ENCODE measurements around the gene CPLANE2.

The CPLANE2 gene

DNA sequence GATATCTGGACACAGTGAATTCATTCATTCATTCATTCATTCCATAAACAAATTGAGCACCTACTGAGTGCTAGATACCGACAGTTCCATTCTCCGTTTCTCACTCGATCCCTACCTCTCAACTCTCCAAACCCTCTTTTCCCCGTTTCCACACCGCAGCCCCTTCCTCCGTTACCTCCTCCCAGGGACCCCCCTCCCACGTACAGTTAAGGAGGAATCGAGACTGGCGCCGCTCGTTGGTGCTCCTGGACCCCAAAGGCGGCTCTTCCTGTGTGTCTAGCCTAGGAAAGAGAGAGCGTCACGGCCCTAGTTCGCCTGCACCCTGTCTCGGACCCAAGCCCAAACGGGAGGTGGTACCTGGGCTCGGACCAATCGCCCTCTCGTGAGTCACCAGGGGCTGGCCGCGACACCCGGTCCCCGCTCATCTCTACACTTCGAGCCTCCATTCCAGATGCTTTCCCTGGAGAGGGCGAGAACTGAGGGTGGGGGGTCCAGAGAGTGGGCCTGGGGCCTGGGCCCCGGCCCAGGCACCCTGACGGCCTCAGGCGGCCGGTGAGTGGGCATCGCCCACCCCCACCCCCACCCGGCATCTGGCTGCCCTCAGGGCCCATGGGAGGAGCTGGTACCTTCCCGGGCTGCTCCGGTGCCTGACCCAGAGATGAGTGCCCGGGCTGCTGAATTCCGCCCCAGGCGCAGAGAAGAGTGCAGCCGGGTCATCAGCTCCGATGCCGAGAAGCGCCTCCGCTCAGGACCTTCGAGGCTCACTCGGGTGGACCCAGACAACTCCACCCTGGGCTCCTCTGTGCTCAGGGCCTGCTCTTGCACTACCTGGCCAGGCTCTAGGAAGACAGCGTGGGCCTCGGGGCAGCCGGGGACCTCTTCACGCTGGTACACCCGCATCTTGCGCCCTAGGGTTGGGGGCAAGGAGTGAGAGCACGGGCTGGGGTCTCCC is 29.4 kb downstream of the CPLANE2 start:
- no peaks in the 10 kb centered on the region for H3K36me3 ChIP-seq (ENCODE audit: control insufficient read depth, insufficient read depth, low read length)
- no peaks in the 10 kb centered on the region for H3K27me3 ChIP-seq (replicated peaks; ENCODE audit: control insufficient read depth, insufficient read depth, low read length)
- TF ChIP-seq, protein P1, sequence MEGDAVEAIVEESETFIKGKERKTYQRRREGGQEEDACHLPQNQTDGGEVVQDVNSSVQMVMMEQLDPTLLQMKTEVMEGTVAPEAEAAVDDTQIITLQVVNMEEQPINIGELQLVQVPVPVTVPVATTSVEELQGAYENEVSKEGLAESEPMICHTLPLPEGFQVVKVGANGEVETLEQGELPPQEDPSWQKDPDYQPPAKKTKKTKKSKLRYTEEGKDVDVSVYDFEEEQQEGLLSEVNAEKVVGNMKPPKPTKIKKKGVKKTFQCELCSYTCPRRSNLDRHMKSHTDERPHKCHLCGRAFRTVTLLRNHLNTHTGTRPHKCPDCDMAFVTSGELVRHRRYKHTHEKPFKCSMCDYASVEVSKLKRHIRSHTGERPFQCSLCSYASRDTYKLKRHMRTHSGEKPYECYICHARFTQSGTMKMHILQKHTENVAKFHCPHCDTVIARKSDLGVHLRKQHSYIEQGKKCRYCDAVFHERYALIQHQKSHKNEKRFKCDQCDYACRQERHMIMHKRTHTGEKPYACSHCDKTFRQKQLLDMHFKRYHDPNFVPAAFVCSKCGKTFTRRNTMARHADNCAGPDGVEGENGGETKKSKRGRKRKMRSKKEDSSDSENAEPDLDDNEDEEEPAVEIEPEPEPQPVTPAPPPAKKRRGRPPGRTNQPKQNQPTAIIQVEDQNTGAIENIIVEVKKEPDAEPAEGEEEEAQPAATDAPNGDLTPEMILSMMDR (IDR thresholded peaks at IDR 0.05; ENCODE audit: insufficient read depth, low read length, poor library complexity, severe bottlenecking) = no peak
- H3K4me3 ChIP-seq (replicated peaks; ENCODE audit: low read depth, low read length) = peak overlapping the region; percentile 54
- DNase-seq (ENCODE audit: extremely low read depth, insufficient read length) = no peak

DNA sequence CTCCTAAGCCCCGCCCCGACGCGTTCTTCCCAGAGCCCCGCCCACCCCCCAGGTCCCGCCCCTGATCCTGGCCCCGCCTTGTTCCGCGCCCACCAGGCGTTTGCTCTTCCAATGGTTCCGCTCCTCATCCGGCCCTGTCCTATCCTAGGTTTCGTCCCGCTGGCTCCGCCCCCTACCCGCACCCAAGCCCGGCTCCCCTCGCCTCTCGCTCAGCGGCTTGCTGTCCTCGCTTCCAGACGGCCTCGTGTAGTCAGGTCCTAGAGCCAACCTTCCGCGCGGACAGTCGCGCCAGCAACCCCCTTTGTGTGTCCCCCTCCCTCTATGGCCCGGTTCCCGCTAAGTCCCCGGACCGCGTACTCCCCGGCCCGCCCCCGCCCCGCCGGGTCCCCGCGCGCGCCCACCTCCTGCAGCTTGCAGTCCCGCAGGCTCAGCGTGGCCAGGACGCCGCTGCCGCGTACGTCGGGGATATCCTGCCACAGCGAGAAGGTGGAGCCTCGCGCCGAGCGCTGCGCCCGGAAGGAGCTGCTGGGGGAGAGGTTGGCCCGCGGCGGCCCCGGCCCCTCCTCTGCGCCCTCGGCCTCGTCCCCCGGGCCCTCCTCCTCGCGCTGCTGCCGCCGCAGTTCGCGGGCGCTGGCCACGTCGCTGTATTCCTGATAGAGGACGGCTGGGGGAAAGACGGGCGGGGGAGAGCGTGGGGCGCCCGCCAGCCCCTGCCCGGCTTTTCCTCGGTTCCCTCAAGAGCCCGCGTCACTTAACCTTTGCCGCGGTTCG is 30.3 kb downstream of the CPLANE2 start:
- no peaks in the 10 kb centered on the region for H3K36me3 ChIP-seq (ENCODE audit: control insufficient read depth, insufficient read depth, low read length)
- H3K27me3 ChIP-seq (replicated peaks; ENCODE audit: control insufficient read depth, insufficient read depth, low read length) = no peaks in the 10 kb centered on the region
- peak; percentile 94 for DNase-seq (ENCODE audit: extremely low read depth, insufficient read length)
- TF ChIP-seq, protein P1 (IDR thresholded peaks at IDR 0.05; ENCODE audit: insufficient read depth, low read length, poor library complexity, severe bottlenecking) = no peak
- peak overlapping the region; percentile 54 for H3K4me3 ChIP-seq (replicated peaks; ENCODE audit: low read depth, low read length)

DNA sequence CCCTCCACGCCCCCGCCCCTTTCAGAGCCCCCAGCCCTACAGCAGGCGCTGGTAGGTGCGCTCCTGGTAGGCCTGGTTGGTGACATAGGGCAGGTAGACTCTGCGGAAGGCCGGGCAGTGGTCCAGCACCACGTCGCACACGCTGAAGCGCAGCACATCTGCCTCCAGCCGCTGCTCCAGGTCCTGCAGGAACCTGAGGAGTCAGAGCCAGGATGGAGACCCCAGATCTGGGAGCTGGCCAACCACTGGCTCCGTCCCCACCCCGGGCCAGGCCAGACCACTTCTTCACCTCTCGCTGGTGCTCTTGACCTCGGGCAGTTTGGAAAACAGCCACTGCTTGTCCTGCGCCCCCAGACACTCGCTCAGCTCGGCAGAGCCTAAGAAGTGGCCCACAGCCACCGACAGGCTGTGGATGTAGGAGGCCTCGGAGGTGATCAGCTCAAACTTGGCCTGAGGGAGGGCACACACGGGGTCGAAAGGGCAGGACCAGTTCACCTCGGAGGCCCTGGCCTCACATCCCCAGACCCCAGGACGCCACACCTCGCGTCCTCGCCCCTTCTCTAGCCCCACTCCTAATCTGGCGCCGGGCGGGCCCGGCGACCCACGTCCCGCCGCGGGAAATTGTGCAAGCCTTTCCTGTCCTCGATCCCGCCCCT is 31.0 kb downstream of the CPLANE2 start:
- Histone ChIP-seq H3K27me3 (replicated peaks; ENCODE audit: control insufficient read depth, insufficient read depth, low read length) (no peaks in the 10 kb centered on the region), H3K36me3 (ENCODE audit: control insufficient read depth, insufficient read depth, low read length) (no peaks in the 10 kb centered on the region), H3K4me3 (replicated peaks; ENCODE audit: low read depth, low read length) (peak overlapping the region; percentile 60)
- no peak for DNase-seq (ENCODE audit: extremely low read depth, insufficient read length)
- TF ChIP-seq, protein P1 (IDR thresholded peaks at IDR 0.05; ENCODE audit: insufficient read depth, low read length, poor library complexity, severe bottlenecking) = no peak

DNA sequence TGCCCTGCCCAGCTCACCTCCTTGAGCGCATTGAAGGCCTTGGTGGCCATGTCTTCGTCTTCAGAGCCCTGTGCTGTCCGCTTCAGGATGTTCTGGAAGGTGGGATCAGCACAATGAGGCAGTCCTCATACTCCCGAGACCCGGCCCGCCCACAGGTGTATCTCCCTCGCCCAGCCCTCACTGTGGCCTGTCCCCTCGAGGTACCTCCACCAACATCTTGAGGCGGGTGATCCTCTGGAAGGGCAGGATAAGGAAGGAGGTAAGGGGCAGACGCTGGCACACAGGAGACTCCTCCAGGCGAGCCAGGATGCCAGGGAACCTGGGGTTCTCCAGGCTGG is 31.7 kb downstream of the CPLANE2 start:
- Histone ChIP-seq H3K27me3 (replicated peaks; ENCODE audit: control insufficient read depth, insufficient read depth, low read length) (no peaks in the 10 kb centered on the region), H3K4me3 (replicated peaks; ENCODE audit: low read depth, low read length) (no peak overlapping the region), H3K36me3 (ENCODE audit: control insufficient read depth, insufficient read depth, low read length) (no peaks in the 10 kb centered on the region)
- DNase-seq (ENCODE audit: extremely low read depth, insufficient read length) = no peak
- TF ChIP-seq, protein P1 (IDR thresholded peaks at IDR 0.05; ENCODE audit: insufficient read depth, low read length, poor library complexity, severe bottlenecking) = no peak

DNA sequence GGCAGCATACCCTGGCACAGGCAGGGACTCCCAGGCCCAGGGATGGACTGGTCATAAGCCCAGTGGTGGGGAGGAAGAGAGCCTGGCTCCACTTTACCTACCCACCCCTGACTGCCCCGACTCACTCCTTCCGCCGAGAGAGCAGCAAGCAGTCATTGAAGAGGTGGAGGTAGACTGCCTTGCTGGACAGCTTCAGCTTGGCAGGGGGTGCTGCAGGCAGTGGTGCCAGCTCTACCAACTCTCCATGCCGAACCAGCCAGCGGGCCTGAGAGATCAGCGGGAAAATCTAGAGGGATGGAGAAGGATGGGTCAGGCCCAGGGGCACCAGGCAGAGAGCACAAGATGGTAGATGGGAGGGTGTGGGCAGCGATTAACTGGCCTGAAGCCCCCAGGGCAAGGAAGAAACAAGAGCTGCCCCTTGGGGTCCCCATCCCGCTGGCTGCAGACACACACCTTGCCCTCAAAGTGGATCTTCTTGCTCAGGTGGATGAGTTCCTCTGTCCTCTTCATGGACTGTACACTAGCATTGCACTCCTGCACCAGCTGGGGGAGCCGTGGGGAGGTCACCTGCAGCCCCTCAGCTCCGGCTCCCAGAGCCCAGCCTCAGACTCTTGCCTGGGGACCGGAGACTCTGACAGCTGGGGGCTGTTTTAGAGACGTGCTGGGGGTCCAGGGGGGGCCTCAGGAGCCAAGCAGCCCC is 32.2 kb downstream of the CPLANE2 start:
- no peak overlapping the region for H3K4me3 ChIP-seq (replicated peaks; ENCODE audit: low read depth, low read length)
- no peaks in the 10 kb centered on the region for H3K36me3 ChIP-seq (ENCODE audit: control insufficient read depth, insufficient read depth, low read length)
- no peaks in the 10 kb centered on the region for H3K27me3 ChIP-seq (replicated peaks; ENCODE audit: control insufficient read depth, insufficient read depth, low read length)
- no peak for DNase-seq (ENCODE audit: extremely low read depth, insufficient read length)
- TF ChIP-seq, protein P1 (IDR thresholded peaks at IDR 0.05; ENCODE audit: insufficient read depth, low read length, poor library complexity, severe bottlenecking) = peak; percentile 52
